ENCODE results near the gene RPS3. TPM values are rescaled to one million over a fixed set of nuclear protein-coding genes. Genes with fewer than 3 reads are reported as not detected.

The RPS3 gene
- total RNA-seq, 4 donors from 2014 or later = 529 to 907 (median 716) TPM

GRCh38 chr11:75450826-75451821, 51.8 kb downstream of the RPS3 start:
- TF ChIP-seq CTCF (IDR thresholded peaks at IDR 0.05; ENCODE audit: low read depth) = no peak

- no peak for TF ChIP-seq CTCF (IDR thresholded peaks at IDR 0.05; ENCODE audit: low read depth)
Measured at GRCh38 chr11:75453916-75454655, 54.8 kb downstream of the RPS3 start.

- no peak for TF ChIP-seq CTCF (IDR thresholded peaks at IDR 0.05; ENCODE audit: low read depth)
Measured at GRCh38 chr11:75454987-75455386, 55.7 kb downstream of the RPS3 start.

Small RNAs within 50 kb of the gene (small RNA-seq; reads per million reads assigned to genes)
- gene SNORD15A (not detected), gene SNORD15B (160 reads per million, percentile 98 among the genes with 10 or more reads in this experiment)

Other genes starting within 250 kb of the RPS3 start
- gene SLCO2B1, start 248.4 kb upstream of the RPS3 start, total RNA-seq = 100 to 1,000 TPM in 1 of 4 donors, 10 to 100 TPM in 3; 68.8 to 148 (median 85.3) TPM
- gene TPBGL, start 158.7 kb upstream of the RPS3 start, total RNA-seq = under 1 TPM in 2 of 4 donors, not detected in 2; 0.22 to 0.65 TPM
- gene ARRB1, start 47.9 kb upstream of the RPS3 start, total RNA-seq = 100 to 1,000 TPM in 1 of 4 donors, 10 to 100 TPM in 3; 34.8 to 125 (median 63.0) TPM
- gene KLHL35, start 33.7 kb downstream of the RPS3 start, total RNA-seq = 1 to 10 TPM in 2 of 4 donors, under 1 TPM in 1, not detected in 1; 0.82 to 1.3 (median 1.1) TPM
- gene GDPD5, start 126.4 kb downstream of the RPS3 start, total RNA-seq = 10 to 100 TPM; 19.2 to 96.8 (median 32.6) TPM
- 100 to 1,000 TPM; 149 to 226 (median 173) TPM for gene SERPINH1, start 162.7 kb downstream of the RPS3 start, total RNA-seq

All from subcutaneous adipose tissue (tissue), 4 donors.